Amniotic stem cell (primary cell): ENCODE measurements around the gene SAMD7.

ENCODE experiments used
- DNase-seq: peaks from one replicate; lab custom pipeline; 2025; lab: John Stamatoyannopoulos, UW

The SAMD7 gene

DNA sequence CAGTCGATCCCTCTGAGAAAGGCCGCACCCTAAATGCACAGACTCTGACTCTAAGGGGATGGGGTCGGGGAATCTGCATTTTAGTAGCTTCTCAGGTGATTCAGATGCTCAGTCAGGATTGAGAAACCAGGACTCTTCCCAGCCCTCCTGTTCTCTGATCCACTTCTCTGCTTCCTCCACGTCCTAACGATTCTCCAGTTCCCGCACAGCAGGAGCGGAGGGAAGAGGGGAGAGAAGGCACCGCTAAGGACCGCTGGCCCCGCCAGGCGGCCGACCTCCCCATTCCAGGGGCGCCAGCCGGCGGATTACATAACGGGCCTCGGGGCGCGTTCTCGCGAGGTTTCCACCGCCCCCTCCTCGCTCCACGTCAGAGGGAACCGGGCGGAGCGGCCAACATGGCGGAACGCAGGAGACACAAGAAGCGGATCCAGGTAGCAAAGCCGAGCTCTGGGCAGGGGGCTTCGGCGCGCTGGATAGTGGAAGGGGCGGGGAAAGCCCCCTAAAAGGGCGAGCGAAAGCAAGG, 55.1 kb downstream of the SAMD7 start, which contains the start of gene SEC62:
SEC62 (plus strand) TSS at position 380 of the 523 bp plus-strand sequence; CDS start at position 396, 16 bp downstream.
- DNase-seq = peak; percentile 79

DNA sequence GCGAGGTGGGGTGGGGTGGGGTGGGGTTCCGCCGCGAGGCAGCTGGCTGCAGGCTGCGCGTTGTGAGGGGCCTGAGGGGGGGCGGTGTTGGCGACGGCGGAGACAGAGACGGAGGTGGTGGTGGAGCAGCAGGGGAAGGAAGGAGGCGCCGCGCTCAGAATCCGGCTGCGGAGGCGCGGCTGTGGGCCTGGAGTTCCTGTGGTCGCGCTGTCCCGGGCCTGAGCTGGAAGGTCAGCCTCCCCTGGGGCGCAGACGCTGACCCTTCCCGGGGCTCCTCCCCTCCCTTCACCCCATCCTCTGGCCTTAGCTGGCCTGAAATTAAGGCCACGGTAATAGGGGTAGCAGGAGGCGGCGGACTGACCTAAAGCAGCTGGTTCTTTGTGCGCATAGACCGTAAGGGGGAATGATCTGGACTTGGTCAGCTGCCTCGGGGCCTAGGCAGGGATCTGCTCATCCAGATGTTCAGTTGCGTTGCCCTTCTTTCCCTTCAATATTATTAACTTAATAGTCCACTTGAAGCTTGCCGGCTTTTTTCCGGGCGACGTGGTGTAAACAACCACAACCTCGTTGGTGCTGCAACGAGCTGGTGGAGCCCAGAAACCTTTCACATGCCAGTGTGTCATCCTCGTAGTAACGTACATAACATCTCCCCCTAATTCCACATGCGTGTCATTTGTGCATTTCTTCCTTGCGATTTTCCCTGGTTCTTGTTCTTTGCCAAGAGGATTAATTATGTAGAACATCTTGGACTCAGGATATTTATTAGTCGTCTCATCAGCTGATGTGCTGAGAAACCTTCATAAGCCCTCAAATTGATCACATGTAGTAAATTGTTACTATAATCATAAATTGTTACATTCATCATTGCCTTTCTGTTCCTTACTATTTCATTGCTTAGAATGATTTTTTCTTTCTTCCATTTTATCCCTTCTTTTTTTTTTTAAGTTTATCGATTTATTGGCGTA, 55.9 kb downstream of the SAMD7 start:
- DNase-seq = no peak

- DNase-seq = no peak
These were observed 57.0 kb downstream of the SAMD7 start for GRCh38 chr3:169968224-169968885.

- DNase-seq = no peak
These were observed 58.1 kb downstream of the SAMD7 start for GRCh38 chr3:169969174-169970095.

- DNase-seq = no peak
These were observed 59.5 kb downstream of the SAMD7 start for GRCh38 chr3:169970847-169971246.

DNA sequence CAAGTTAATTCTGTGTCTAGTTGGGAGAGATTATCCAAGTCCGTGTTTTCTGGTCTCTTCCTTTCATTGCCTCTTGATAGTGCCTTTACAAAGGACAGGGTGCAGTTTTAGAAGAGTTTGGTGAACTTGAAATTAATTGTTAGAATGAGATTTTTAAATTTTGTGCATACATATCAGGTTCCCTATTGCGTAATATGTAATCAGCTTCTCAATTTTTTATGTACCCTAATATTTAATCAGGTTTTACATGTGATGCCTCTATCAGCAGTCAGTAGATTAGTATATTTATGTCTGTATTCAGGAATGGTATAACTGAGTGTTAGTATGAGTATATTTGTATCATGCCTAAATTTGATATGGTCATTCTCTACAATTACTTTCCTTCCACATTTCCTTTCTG, 60.1 kb downstream of the SAMD7 start:
- no peak for DNase-seq

- no peak for DNase-seq
These were observed 68.7 kb downstream of the SAMD7 start for GRCh38 chr3:169980055-169980454.

DNA sequence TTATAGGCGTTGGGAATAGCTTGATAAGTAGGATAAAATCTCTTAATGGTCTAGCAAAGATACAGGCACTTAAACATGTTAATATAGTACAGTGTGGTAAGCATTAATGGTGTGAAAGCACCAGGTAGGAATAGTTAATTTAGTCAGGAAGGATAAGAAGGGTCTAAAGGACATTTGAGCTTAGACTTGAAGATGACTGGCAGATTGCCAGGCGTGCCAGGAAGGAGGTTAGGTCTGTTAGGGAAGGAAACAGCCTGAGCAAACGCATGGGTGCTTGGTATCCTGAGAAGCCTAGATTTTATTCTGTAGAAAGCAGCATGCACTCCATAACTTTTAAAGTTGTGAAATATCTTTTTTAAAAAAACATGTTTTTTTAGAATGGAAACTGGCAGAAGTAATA, 72.9 kb downstream of the SAMD7 start:
- DNase-seq = no peak
